Measurements from ENCODE around the gene KLHL14.

DNA sequence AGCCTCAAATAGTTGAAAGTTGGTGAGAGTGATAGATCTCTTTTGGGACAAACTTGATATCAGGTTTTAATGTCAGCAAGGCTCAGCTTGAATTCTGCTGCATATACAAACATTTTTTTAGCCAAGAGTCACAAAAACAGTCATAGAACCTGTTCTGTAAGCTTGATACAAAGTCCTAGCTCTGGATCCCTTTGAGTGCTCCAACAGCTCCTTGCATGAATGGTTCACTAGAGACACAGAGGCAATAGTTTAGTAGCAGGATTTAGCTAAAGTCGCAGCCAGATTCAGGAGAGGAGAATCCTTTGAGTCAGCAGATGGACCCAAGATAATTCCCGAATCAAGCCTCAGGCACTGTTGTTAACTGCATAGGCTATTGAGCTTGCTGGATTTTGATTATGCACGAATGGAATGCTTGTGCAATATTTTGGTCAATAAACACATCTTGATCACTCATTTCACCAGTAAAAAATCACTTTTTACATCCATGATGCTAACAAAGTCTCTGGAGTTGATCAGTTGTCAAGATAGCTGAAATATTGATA, 148.6 kb downstream of the KLHL14 start:
- no peak for TF ChIP-seq POLR2A (IDR thresholded peaks at IDR 0.05)
- no peak for TF ChIP-seq CTCF (IDR thresholded peaks at IDR 0.05)

Data from heart left ventricle (tissue), 13 donors.